ENCODE measurements around the gene SAG. TPM values are rescaled to one million over a fixed set of nuclear protein-coding genes. Genes with fewer than 3 reads are reported as not detected.

Gene SAG
- total and polyA plus RNA-seq, 8 donors, result not detected

DNA sequence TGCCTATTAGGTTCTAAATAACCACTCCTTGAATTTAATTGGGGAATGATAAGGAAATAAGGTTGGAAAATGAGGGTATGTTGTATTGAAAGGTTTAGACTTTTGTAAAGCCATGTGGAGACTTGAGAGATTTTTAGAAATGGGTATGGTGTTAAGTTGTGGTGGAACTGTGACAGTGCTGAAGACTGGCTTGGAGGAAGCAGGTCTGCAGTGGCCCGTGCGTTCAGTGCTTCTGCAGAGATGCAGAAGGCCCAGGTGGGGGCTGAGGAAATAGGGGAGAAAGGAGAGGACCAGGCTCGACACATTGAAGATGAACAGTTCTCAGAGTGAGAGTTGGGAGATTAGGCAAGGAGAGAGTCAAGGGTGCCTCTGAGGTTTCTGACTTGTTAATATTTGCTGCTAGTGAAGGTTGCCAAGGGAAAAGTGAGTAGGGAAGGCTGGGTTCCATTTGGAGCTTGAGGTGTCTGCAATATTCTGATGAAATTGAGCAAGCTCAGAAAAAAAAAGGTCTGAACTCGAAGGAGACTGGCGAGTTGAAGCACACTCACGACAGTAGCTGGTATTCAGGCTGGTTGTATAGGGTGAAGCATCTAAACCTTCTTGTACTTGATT lies 25.5 kb upstream of the SAG start:
- 93 to 95% methylated on average over 6 of the region's 6 CpGs for WGBS, 2 donors

DNA sequence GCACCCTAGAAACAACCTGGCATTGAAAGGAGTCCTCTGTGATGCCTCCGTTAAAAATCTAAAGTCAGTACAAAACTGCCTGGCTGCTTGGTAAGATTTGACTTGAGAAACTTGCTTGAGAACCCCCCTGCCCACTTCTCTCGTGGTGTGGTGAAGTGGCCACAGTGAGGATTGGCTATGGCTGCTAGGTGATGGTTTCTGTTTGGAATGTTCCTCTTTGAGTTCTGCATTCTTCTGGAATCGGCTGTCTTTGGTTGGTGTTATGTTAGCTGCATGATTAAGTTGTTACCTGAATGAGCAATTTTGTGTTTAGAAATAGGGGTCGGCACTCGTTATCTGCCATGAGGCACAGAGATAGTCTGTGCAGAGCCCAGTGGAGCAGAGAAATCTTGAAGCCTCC lies 21.7 kb upstream of the SAG start:
- H3K9me3 ChIP-seq, result no peaks in the 10 kb centered on the region
- peaks cover 11 to 58% (median 14%) of the 10 kb centered on the region in 3 donors for H3K36me3 ChIP-seq
- no peak for ATAC-seq
- TF ChIP-seq, protein P1, sequence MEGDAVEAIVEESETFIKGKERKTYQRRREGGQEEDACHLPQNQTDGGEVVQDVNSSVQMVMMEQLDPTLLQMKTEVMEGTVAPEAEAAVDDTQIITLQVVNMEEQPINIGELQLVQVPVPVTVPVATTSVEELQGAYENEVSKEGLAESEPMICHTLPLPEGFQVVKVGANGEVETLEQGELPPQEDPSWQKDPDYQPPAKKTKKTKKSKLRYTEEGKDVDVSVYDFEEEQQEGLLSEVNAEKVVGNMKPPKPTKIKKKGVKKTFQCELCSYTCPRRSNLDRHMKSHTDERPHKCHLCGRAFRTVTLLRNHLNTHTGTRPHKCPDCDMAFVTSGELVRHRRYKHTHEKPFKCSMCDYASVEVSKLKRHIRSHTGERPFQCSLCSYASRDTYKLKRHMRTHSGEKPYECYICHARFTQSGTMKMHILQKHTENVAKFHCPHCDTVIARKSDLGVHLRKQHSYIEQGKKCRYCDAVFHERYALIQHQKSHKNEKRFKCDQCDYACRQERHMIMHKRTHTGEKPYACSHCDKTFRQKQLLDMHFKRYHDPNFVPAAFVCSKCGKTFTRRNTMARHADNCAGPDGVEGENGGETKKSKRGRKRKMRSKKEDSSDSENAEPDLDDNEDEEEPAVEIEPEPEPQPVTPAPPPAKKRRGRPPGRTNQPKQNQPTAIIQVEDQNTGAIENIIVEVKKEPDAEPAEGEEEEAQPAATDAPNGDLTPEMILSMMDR (IDR thresholded peaks at IDR 0.05), result no peak
- no peak overlapping the region for H3K4me3 ChIP-seq
- no peak overlapping the region for H3K27ac ChIP-seq
- no peaks in the 10 kb centered on the region for H3K27me3 ChIP-seq
- no peaks in the 10 kb centered on the region for H3K4me1 ChIP-seq
- intact Hi-C loops (cut with DNase I), result no loop called here
- no peak for DNase-seq
- WGBS, 2 donors, result 84 to 85% methylated on average over 5 of the region's 5 CpGs
- no peak for FAIRE-seq

More for the DNA sequence above, 25.5 kb upstream of the SAG start:
- TF ChIP-seq, protein P1 (IDR thresholded peaks at IDR 0.05), result no peak
- FAIRE-seq, result no peak
- peaks cover 13 to 59% (median 15%) of the 10 kb centered on the region in 3 donors for H3K36me3 ChIP-seq
- H3K27ac ChIP-seq, result no peak overlapping the region
- no peak for ATAC-seq
- no peaks in the 10 kb centered on the region for H3K9me3 ChIP-seq
- H3K4me3 ChIP-seq, result no peak overlapping the region
- DNase-seq, result no peak
- intact Hi-C loops (cut with DNase I), result no loop called here
- H3K4me1 ChIP-seq, result peaks cover 0 to 3% (median 0%) of the 10 kb centered on the region in 3 donors
- no peaks in the 10 kb centered on the region for H3K27me3 ChIP-seq

DNA sequence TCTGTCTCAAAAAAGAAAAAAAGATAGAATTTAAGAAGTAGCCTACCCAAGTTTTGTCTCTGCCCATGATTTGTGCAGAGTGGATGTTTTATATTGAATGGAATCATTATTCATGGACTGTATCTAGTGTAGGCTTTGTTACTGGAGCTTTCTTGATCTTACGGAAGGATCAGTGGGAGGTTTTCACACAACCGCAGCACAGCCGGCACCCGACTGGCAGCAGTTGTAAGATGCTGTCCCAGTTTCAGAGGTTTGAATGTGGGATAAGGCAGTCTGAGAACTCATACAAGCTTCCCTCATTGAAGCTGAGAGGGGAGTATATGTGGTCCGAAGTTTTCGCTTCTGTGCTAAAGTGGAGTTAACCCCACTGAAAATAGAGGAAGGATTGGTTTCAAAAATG lies 19.7 kb upstream of the SAG start:
- no peak for ATAC-seq
- 96 to 99% methylated on average over 6 of the region's 6 CpGs for WGBS, 2 donors
- DNase-seq, result no peak
- no peaks in the 10 kb centered on the region for H3K27me3 ChIP-seq
- intact Hi-C loops (cut with DNase I), result no loop called here
- no peak overlapping the region for H3K4me3 ChIP-seq
- peaks cover 8 to 58% (median 19%) of the 10 kb centered on the region in 3 donors for H3K36me3 ChIP-seq
- H3K4me1 ChIP-seq, result no peaks in the 10 kb centered on the region
- TF ChIP-seq, protein P1 (IDR thresholded peaks at IDR 0.05), result no peak
- no peak for FAIRE-seq
- H3K9me3 ChIP-seq, result no peaks in the 10 kb centered on the region
- H3K27ac ChIP-seq, result no peak overlapping the region

DNA sequence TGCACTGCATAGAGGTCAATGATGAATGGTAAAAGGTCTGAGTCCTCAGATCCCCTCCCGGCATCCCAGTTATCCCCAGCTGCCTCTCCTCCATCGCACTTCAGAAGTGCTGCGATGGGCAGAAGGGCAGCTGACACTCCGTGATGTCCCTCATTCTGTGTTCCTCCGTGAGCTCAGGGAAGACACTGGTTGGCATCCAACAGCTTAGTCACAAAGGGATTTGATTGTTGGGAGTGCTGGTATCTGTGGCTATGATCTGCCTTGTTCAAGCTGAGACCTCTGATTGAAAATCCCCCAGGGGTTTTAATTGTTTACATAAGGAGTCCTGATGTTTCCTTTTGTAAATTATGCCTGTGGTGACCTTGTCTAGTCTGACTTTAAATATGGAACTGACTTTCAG lies 19.0 kb upstream of the SAG start:
- Histone ChIP-seq H3K36me3 (peaks cover 8 to 58% (median 24%) of the 10 kb centered on the region in 3 donors), H3K27me3 (no peaks in the 10 kb centered on the region), H3K9me3 (no peaks in the 10 kb centered on the region), H3K4me1 (no peaks in the 10 kb centered on the region), H3K4me3 (no peak overlapping the region), H3K27ac (no peak overlapping the region)
- FAIRE-seq (no peak), DNase-seq (no peak), ATAC-seq (no peak)
- intact Hi-C loops (cut with DNase I), result no loop called here
- WGBS, 2 donors, result 85 to 87% methylated on average over 5 of the region's 5 CpGs
- TF ChIP-seq, protein P1 (IDR thresholded peaks at IDR 0.05), result no peak

GRCh38 chr2:233289648-233290047 lies 18.0 kb upstream of the SAG start:
- 83 to 86% methylated on average over 12 of the region's 12 CpGs for WGBS, 2 donors
- peak overlapping the region in 1 of 4 donors; percentile 47 for H3K27ac ChIP-seq
- DNase-seq (no peak), FAIRE-seq (no peak), ATAC-seq (peak in 3 of 4 donors; percentile 36 to 63 (median 37))
- intact Hi-C loops (cut with DNase I), result no loop called here
- no peaks in the 10 kb centered on the region for H3K9me3 ChIP-seq
- TF ChIP-seq, protein P1 (IDR thresholded peaks at IDR 0.05), result no peak
- no peaks in the 10 kb centered on the region for H3K27me3 ChIP-seq
- H3K4me3 ChIP-seq, result no peak overlapping the region
- peaks cover 7 to 65% (median 30%) of the 10 kb centered on the region in 3 donors for H3K36me3 ChIP-seq
- no peaks in the 10 kb centered on the region for H3K4me1 ChIP-seq
